ENCODE data around the gene TTC24.
"Not testable (repeated sequence)": the region's sequence is repeated elsewhere in the genome, so short reads cannot be mapped to it uniquely, and the experiment has no call there.

The TTC24 gene

GRCh38 chr1:156600733-156601121 is 21.2 kb downstream of the TTC24 start:
- DNase-seq (ENCODE audit: low spot score) = no peak
- in situ Hi-C loops (cut with MboI; ENCODE audit: low pct_unique_long_range_greater_than_20kb, low sequenced_read_pairs, unreplicated experiment) = loop anchor here (10.0 kb wide), 1 partner anchor 146 kb away; no protein-coding TSS in a partner anchor
- TF ChIP-seq CTCF (IDR thresholded peaks at IDR 0.05; ENCODE audit: extremely low read depth, insufficient read depth, missing control alignments) = no peak

- no peak for TF ChIP-seq CTCF (IDR thresholded peaks at IDR 0.05; ENCODE audit: extremely low read depth, insufficient read depth, missing control alignments)
- DNase-seq (ENCODE audit: low spot score) = peak; percentile 64
- in situ Hi-C loops (cut with MboI; ENCODE audit: low pct_unique_long_range_greater_than_20kb, low sequenced_read_pairs, unreplicated experiment) = loop anchor here (10.0 kb wide), 1 partner anchor 146 kb away; no protein-coding TSS in a partner anchor
These were observed 21.8 kb downstream of the TTC24 start, which contains the start of gene GPATCH4 for GRCh38 chr1:156601122-156601830. TSS of gene GPATCH4 (minus strand) at chr1:156601479.

- in situ Hi-C loops (cut with MboI; ENCODE audit: low pct_unique_long_range_greater_than_20kb, low sequenced_read_pairs, unreplicated experiment) = loop anchor here (10.0 kb wide), 1 partner anchor 147 kb away; no protein-coding TSS in a partner anchor
- TF ChIP-seq CTCF (IDR thresholded peaks at IDR 0.05; ENCODE audit: extremely low read depth, insufficient read depth, missing control alignments) = no peak
- no peak for DNase-seq (ENCODE audit: low spot score)
These were observed 22.4 kb downstream of the TTC24 start for GRCh38 chr1:156601892-156602291.

GRCh38 chr1:156602557-156602993 is 23.1 kb downstream of the TTC24 start:
- no peak for DNase-seq (ENCODE audit: low spot score)
- in situ Hi-C loops (cut with MboI; ENCODE audit: low pct_unique_long_range_greater_than_20kb, low sequenced_read_pairs, unreplicated experiment) = loop anchor here (10.0 kb wide), 1 partner anchor 148 kb away; no protein-coding TSS in a partner anchor
- peak; percentile 39 for TF ChIP-seq CTCF (IDR thresholded peaks at IDR 0.05; ENCODE audit: extremely low read depth, insufficient read depth, missing control alignments)

GRCh38 chr1:156607344-156607743 is 27.8 kb downstream of the TTC24 start:
- not testable (repeated sequence) for DNase-seq (ENCODE audit: low spot score)
- in situ Hi-C loops (cut with MboI; ENCODE audit: low pct_unique_long_range_greater_than_20kb, low sequenced_read_pairs, unreplicated experiment) = loop anchor here (10.0 kb wide), 1 partner anchor 153 kb away; no protein-coding TSS in a partner anchor

- peak; percentile 70 for DNase-seq (ENCODE audit: low spot score)
- peak; percentile 81 for TF ChIP-seq CTCF (IDR thresholded peaks at IDR 0.05; ENCODE audit: extremely low read depth, insufficient read depth, missing control alignments)
- in situ Hi-C loops (cut with MboI; ENCODE audit: low pct_unique_long_range_greater_than_20kb, low sequenced_read_pairs, unreplicated experiment) = loop anchor here (10.0 kb wide), 1 partner anchor 153 kb away; no protein-coding TSS in a partner anchor
These were observed 28.6 kb downstream of the TTC24 start for GRCh38 chr1:156608036-156608674.

GRCh38 chr1:156608981-156609380 is 29.5 kb downstream of the TTC24 start:
- in situ Hi-C loops (cut with MboI; ENCODE audit: low pct_unique_long_range_greater_than_20kb, low sequenced_read_pairs, unreplicated experiment) = loop anchor here (10.0 kb wide), 1 partner anchor 154 kb away; no protein-coding TSS in a partner anchor

GRCh38 chr1:156610072-156610471 is 30.5 kb downstream of the TTC24 start:
- in situ Hi-C loops (cut with MboI; ENCODE audit: low pct_unique_long_range_greater_than_20kb, low sequenced_read_pairs, unreplicated experiment) = loop anchor here (10.0 kb wide), 1 partner anchor 225 kb away; no protein-coding TSS in a partner anchor
- not testable (repeated sequence) for DNase-seq (ENCODE audit: low spot score)

More at GRCh38 chr1:156608981-156609380, 29.5 kb downstream of the TTC24 start:
- TF ChIP-seq CTCF (IDR thresholded peaks at IDR 0.05; ENCODE audit: extremely low read depth, insufficient read depth, missing control alignments) = peak; percentile 68
- DNase-seq (ENCODE audit: low spot score) = peak; percentile 58

All from GM13977 (cell line).